Astrocyte (in vitro differentiated cells and primary cell): ENCODE results near the gene SPTBN1. TPM values are rescaled to one million over a fixed set of nuclear protein-coding genes. Genes with fewer than 3 reads are reported as not detected.

Experiments used
- DNase-seq: peaks from one replicate; pipeline ENCODE4 v3.0.0-alpha.2; 2010; ENCODE audit warnings: low read depth
- FAIRE-seq: peaks from 2 replicates; lab custom pipeline; 2011; peaks lifted over from hg19 to GRCh38; lab: Jason Lieb, UNC
- H2AFZ ChIP-seq: 2 replicates; pipeline ENCODE4 v1.6.0; 2012; ENCODE audit warnings: low read depth, low read length, inconsistent platforms
- H3K27ac ChIP-seq: 2 replicates; pipeline ENCODE4 v1.5.1; 2011; ENCODE audit warnings: low read depth, low read length, inconsistent platforms
- H3K27me3 ChIP-seq: 2 replicates; pipeline ENCODE4 v1.6.0; 2011; ENCODE audit warnings: low read length, inconsistent platforms; ENCODE audit not compliant: insufficient read depth
- H3K36me3 ChIP-seq: 2 replicates; pipeline ENCODE4 v1.5.1; 2011; ENCODE audit warnings: low read length, inconsistent platforms; ENCODE audit not compliant: insufficient read depth
- H3K4me1 ChIP-seq: 2 replicates; pipeline ENCODE4 v1.5.1; 2011; ENCODE audit warnings: low read length, inconsistent platforms; ENCODE audit not compliant: insufficient read depth
- H3K4me2 ChIP-seq: 2 replicates; pipeline ENCODE4 v1.6.0; 2012; ENCODE audit warnings: low read length, inconsistent platforms
- H3K4me3 ChIP-seq: 2 replicates; pipeline ENCODE4 v1.5.1; 2011; ENCODE audit warnings: low read depth, mild to moderate bottlenecking, low read length, inconsistent platforms; ENCODE audit not compliant: insufficient read depth
- H3K79me2 ChIP-seq: 2 replicates; pipeline ENCODE4 v1.6.0; 2012; ENCODE audit warnings: mild to moderate bottlenecking, low read length, inconsistent platforms; ENCODE audit not compliant: insufficient read depth
- H3K9ac ChIP-seq: 2 replicates; pipeline ENCODE4 v1.6.0; 2012; ENCODE audit warnings: mild to moderate bottlenecking, low read length, inconsistent platforms
- H3K9me3 ChIP-seq: 2 replicates; pipeline ENCODE4 v1.5.1; 2012; ENCODE audit warnings: low read depth, mild to moderate bottlenecking, low read length, inconsistent platforms; ENCODE audit not compliant: insufficient read depth
- H4K20me1 ChIP-seq: 2 replicates; pipeline ENCODE4 v1.6.0; 2012; ENCODE audit warnings: low read length, inconsistent platforms; ENCODE audit not compliant: insufficient read depth
- H3K27ac Mint-ChIP-seq: one replicate; pipeline ENCODE4 v1.8.0; 2021; ENCODE audit warnings: mild to moderate bottlenecking, mixed read lengths; ENCODE audit not compliant: unreplicated experiment
- H3K27me3 Mint-ChIP-seq: one replicate; pipeline ENCODE4 v1.8.0; 2021; ENCODE audit warnings: low read depth, mixed read lengths; ENCODE audit not compliant: unreplicated experiment
- H3K36me3 Mint-ChIP-seq: one replicate; pipeline ENCODE4 v1.8.0; 2021; ENCODE audit warnings: low read depth, mixed read lengths; ENCODE audit not compliant: unreplicated experiment
- H3K4me1 Mint-ChIP-seq: one replicate; pipeline ENCODE4 v1.8.0; 2021; ENCODE audit warnings: low read depth, mixed read lengths; ENCODE audit not compliant: unreplicated experiment
- H3K4me3 Mint-ChIP-seq: one replicate; pipeline ENCODE4 v1.8.0; 2021; ENCODE audit warnings: mild to moderate bottlenecking, moderate library complexity, mixed read lengths; ENCODE audit not compliant: unreplicated experiment
- H3K9me3 Mint-ChIP-seq: one replicate; pipeline ENCODE4 v1.8.0; 2021; ENCODE audit warnings: mild to moderate bottlenecking, mixed read lengths; ENCODE audit not compliant: unreplicated experiment
- EZH2 ChIP-seq: IDR thresholded peaks from 2 replicates; pipeline ENCODE4 v1.6.1; 2012; ENCODE audit warnings: mild to moderate bottlenecking, low read length, inconsistent platforms; ENCODE audit not compliant: insufficient read depth
- total RNA-seq: library from RNA; stranded (reverse); gene quantifications from 2 replicates; pipeline ENCODE4 v1.2.1, GENCODE V29; 2021
- TF ChIP-seq, protein P1 (sequence below): IDR thresholded peaks from 2 replicates; pipeline ENCODE4 v1.5.1; 2011; ENCODE audit warnings: low read depth, mild to moderate bottlenecking, inconsistent platforms, low read length, moderate library complexity; ENCODE audit not compliant: insufficient read depth

Gene SPTBN1
- total RNA-seq, 1 donor from 2014 or later, result 311 TPM

DNA sequence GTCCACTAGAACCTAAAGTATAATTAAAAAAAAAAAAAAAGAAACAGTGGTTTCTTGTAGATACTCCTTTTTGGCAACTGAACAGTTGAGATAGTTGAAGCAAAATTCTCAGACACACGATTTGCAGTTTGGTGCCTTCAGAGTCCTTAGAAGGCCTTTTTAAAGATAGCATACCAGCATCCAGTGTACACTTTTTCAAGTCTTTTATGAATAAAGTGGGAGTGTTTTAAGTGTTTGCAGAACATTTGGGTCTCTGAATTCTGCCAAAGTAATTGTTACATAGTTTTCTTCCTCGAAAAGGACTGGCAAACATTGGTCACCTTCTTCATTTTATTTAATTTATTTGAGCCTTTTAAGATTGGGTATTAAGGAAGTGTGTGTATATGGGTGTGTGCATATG, 62.3 kb downstream of the SPTBN1 start:
- no peak for DNase-seq
- Mint-ChIP-seq H3K9me3 (no peaks in the 10 kb centered on the region), H3K36me3 (no peaks in the 10 kb centered on the region), H3K4me1 (peaks cover 43% of the 10 kb centered on the region), H3K4me3 (no peak overlapping the region), H3K27me3 (no peaks in the 10 kb centered on the region), H3K27ac (no peak overlapping the region)
- H3K36me3 ChIP-seq, result no peaks in the 10 kb centered on the region
- H2AFZ ChIP-seq, result no peak overlapping the region
- H3K9ac ChIP-seq, result no peak overlapping the region
- FAIRE-seq, result no peak
- H3K9me3 ChIP-seq, result no peaks in the 10 kb centered on the region
- no peak overlapping the region for H3K4me3 ChIP-seq
- TF ChIP-seq, protein P1, sequence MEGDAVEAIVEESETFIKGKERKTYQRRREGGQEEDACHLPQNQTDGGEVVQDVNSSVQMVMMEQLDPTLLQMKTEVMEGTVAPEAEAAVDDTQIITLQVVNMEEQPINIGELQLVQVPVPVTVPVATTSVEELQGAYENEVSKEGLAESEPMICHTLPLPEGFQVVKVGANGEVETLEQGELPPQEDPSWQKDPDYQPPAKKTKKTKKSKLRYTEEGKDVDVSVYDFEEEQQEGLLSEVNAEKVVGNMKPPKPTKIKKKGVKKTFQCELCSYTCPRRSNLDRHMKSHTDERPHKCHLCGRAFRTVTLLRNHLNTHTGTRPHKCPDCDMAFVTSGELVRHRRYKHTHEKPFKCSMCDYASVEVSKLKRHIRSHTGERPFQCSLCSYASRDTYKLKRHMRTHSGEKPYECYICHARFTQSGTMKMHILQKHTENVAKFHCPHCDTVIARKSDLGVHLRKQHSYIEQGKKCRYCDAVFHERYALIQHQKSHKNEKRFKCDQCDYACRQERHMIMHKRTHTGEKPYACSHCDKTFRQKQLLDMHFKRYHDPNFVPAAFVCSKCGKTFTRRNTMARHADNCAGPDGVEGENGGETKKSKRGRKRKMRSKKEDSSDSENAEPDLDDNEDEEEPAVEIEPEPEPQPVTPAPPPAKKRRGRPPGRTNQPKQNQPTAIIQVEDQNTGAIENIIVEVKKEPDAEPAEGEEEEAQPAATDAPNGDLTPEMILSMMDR, result no peak
- no peak for TF ChIP-seq EZH2
- H3K27ac ChIP-seq, result no peak overlapping the region
- peaks cover 22% of the 10 kb centered on the region for H3K4me1 ChIP-seq
- H3K27me3 ChIP-seq, result no peaks in the 10 kb centered on the region
- H4K20me1 ChIP-seq, result peaks cover 59% of the 10 kb centered on the region
- peaks cover 78% of the 10 kb centered on the region for H3K79me2 ChIP-seq
- no peak overlapping the region for H3K4me2 ChIP-seq

GRCh38 chr2:54519841-54520459, 63.8 kb downstream of the SPTBN1 start:
- no peaks in the 10 kb centered on the region for H3K9me3 Mint-ChIP-seq
- H3K9ac ChIP-seq, result peak overlapping the region; percentile 7
- peaks cover 54% of the 10 kb centered on the region for H4K20me1 ChIP-seq
- no peaks in the 10 kb centered on the region for H3K27me3 ChIP-seq
- H3K4me1 Mint-ChIP-seq, result peaks cover 52% of the 10 kb centered on the region
- H3K4me2 ChIP-seq, result peak overlapping the region; percentile 39
- no peaks in the 10 kb centered on the region for H3K36me3 Mint-ChIP-seq
- no peaks in the 10 kb centered on the region for H3K36me3 ChIP-seq
- H3K9me3 ChIP-seq, result no peaks in the 10 kb centered on the region
- no peak overlapping the region for H3K4me3 Mint-ChIP-seq
- no peak for DNase-seq
- H3K4me3 ChIP-seq, result no peak overlapping the region
- peaks cover 35% of the 10 kb centered on the region for H3K4me1 ChIP-seq
- H3K27ac Mint-ChIP-seq, result no peak overlapping the region
- no peak for FAIRE-seq
- H3K79me2 ChIP-seq, result peaks cover 75% of the 10 kb centered on the region
- no peaks in the 10 kb centered on the region for H3K27me3 Mint-ChIP-seq
- peak overlapping the region; percentile 78 for H3K27ac ChIP-seq
- no peak for TF ChIP-seq EZH2
- TF ChIP-seq, protein P1, result no peak
- H2AFZ ChIP-seq, result no peak overlapping the region

GRCh38 chr2:54520687-54521086, 64.6 kb downstream of the SPTBN1 start:
- Histone ChIP-seq H3K79me2 (peaks cover 74% of the 10 kb centered on the region), H3K27ac (peak overlapping the region; percentile 78), H3K27me3 (no peaks in the 10 kb centered on the region), H3K9me3 (no peaks in the 10 kb centered on the region), H2AFZ (no peak overlapping the region), H3K4me1 (peaks cover 39% of the 10 kb centered on the region), H3K36me3 (no peaks in the 10 kb centered on the region), H4K20me1 (peaks cover 49% of the 10 kb centered on the region), H3K9ac (peak overlapping the region; percentile 26), H3K4me2 (peak overlapping the region; percentile 39), H3K4me3 (no peak overlapping the region)
- FAIRE-seq, result peak; percentile 90
- H3K27ac Mint-ChIP-seq, result peak overlapping the region; percentile 70
- H3K4me3 Mint-ChIP-seq, result no peak overlapping the region
- H3K36me3 Mint-ChIP-seq, result no peaks in the 10 kb centered on the region
- TF ChIP-seq, protein P1, result no peak
- no peak for TF ChIP-seq EZH2
- peaks cover 54% of the 10 kb centered on the region for H3K4me1 Mint-ChIP-seq
- no peaks in the 10 kb centered on the region for H3K27me3 Mint-ChIP-seq
- peak; percentile 97 for DNase-seq
- H3K9me3 Mint-ChIP-seq, result no peaks in the 10 kb centered on the region
